Effector memory CD4-positive, alpha-beta T cell (primary cell): ENCODE measurements around the gene RASSF8.

Experiments used
- DNase-seq, 3 donors: peaks; one replicate each; pipeline ENCODE4 v3.0.0-alpha.2; 2020
- H3K27ac ChIP-seq: 2 replicates; pipeline ENCODE4 v1.7.0; 2013; ENCODE audit warnings: mild to moderate bottlenecking, low read length, moderate library complexity; ENCODE audit not compliant: insufficient read depth, poor library complexity, severe bottlenecking
- H3K27me3 ChIP-seq: replicated peaks from 2 replicates; pipeline ENCODE4 v1.7.0; 2013; ENCODE audit warnings: mild to moderate bottlenecking, low read length; ENCODE audit not compliant: insufficient read depth, control insufficient read depth, poor library complexity, severe bottlenecking
- H3K36me3 ChIP-seq: 2 replicates; pipeline ENCODE4 v1.7.0; 2013; ENCODE audit warnings: mild to moderate bottlenecking, low read length, moderate library complexity; ENCODE audit not compliant: control insufficient read depth, insufficient read depth
- H3K4me1 ChIP-seq: 2 replicates; pipeline ENCODE4 v1.7.0; 2013; ENCODE audit warnings: low read length, mild to moderate bottlenecking; ENCODE audit not compliant: control insufficient read depth, insufficient read depth, poor library complexity, severe bottlenecking
- H3K4me3 ChIP-seq: 2 replicates; pipeline ENCODE4 v1.7.0; 2013; ENCODE audit warnings: low read length, low read depth, mild to moderate bottlenecking; ENCODE audit not compliant: insufficient read depth, poor library complexity, severe bottlenecking
- H3K9me3 ChIP-seq: 2 replicates; pipeline ENCODE4 v1.7.0; 2013; ENCODE audit warnings: mild to moderate bottlenecking, low read length, moderate library complexity; ENCODE audit not compliant: control insufficient read depth

Gene RASSF8

DNA sequence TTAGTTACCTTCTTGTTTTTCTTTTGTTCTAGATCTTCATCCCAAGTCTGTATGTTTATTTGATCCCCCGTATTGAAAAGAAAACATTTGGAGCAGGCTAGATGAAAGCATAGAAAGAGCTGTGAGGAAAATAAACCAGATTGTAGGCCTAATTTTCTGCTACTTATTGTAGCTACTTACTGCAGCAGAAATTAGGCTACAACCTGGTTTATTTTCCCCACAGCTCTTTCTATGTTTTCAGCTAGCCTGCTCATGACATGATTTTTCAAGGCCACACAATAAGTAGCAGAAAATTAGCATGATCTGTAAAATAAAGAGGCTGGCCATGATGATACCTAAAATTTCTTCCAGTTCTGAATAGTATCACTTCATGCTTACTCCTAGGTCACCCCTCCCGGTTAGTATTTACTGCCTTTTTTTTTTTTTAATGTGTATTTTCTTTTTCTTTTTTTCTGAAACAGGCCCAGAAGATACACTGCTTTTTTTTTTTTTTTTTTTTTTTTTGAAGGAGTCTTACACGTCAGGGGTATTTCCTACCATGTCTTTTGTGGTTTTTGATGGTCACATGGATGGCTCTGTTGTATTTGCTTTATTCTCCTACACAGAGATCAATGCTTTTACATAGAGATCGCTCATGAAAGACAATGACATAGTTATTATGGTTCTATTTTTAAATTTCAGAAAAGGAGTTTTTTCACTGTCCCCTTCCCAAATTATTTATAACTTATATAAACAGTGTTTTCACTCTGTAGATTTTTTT is 134.0 kb downstream of the RASSF8 start:
- Histone ChIP-seq H3K36me3 (no peaks in the 10 kb centered on the region), H3K4me3 (no peak overlapping the region), H3K27me3 (no peaks in the 10 kb centered on the region), H3K4me1 (no peaks in the 10 kb centered on the region), H3K9me3 (no peaks in the 10 kb centered on the region), H3K27ac (no peak overlapping the region)
- DNase-seq, result no peak

DNA sequence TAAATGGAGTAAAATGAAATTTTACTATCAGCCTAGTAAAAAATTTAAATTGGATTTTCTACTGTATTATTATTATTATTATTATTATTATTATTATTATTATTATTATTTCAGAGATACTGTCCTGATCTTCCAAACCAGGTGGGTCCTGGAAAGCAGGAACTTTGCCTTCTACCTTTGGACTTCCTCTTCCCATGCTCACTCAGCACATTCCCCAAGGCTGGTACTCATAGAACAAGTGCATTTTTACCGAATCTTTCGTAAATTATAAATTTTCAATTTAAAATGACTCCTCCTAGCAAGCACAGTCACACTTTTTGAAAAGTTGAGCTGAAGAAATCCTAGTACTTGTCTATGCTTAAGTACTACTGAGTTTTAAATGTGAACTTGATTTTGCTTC is 136.7 kb downstream of the RASSF8 start:
- H3K36me3 ChIP-seq, result no peaks in the 10 kb centered on the region
- H3K27me3 ChIP-seq, result no peaks in the 10 kb centered on the region
- no peak overlapping the region for H3K27ac ChIP-seq
- no peak for DNase-seq
- no peaks in the 10 kb centered on the region for H3K4me1 ChIP-seq
- no peak overlapping the region for H3K4me3 ChIP-seq
- no peaks in the 10 kb centered on the region for H3K9me3 ChIP-seq

DNA sequence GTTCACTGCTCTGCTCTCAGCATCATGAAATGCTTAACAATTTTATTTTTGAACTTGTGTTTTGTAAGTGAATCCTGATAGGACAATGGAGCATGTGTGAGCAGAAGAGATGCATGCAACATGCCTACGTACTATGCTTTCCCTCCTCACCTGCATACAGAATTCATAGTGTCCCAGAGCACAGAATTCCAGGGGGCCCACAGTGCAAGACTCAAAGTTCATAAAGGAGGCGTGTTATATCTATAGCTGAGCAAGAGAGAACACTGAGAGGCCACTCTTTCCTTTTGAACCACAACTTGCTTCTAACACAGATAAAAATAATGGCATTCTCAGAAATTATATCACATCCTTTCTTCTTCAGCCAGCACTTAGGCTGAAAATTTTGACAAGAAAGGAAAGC is 137.6 kb downstream of the RASSF8 start:
- H3K27ac ChIP-seq, result no peak overlapping the region
- H3K4me3 ChIP-seq, result no peak overlapping the region
- H3K4me1 ChIP-seq, result no peaks in the 10 kb centered on the region
- H3K36me3 ChIP-seq, result no peaks in the 10 kb centered on the region
- no peaks in the 10 kb centered on the region for H3K9me3 ChIP-seq
- no peak for DNase-seq
- no peaks in the 10 kb centered on the region for H3K27me3 ChIP-seq

DNA sequence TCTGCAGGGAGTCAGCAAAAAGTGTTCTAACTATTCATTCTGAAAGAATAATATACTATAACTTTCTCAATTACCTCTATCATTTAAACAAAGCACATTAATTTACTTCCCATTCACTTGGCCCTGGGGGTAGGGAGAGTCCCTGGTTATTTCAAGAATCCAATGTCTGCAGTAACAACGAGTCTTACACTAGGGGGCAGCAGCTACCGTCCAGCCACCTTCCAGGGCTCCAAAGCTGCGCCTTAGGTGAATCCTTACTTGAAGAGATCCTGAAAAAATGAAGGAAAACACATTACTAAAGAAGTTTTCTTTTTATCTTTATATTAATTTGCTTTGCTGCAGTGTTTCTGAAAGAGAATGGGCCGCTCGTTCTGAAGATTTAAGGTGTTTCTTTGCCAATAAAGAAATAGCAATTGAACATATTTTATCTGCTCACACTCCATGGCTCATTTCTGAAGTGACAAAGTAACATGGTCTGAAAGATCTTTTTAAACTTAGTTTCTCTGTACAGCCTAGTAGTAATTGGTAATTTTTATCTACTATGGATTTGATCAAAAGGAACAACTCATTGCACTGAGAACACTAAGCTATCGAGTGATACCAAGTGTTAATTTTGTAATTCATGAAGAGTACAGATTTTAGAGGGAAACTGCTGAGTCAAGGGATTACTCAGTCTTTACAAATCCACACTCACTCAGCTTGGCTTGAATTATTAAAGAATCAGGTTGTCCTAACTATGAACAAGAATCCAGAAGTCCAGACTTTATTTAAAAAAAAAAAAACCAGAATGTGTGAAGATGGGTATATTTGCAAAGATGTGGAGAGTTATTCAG is 138.8 kb downstream of the RASSF8 start:
- H3K4me3 ChIP-seq, result no peak overlapping the region
- DNase-seq, result peak; percentile 7 to 24 (median 15)
- no peaks in the 10 kb centered on the region for H3K27me3 ChIP-seq
- no peaks in the 10 kb centered on the region for H3K9me3 ChIP-seq
- no peaks in the 10 kb centered on the region for H3K36me3 ChIP-seq
- no peaks in the 10 kb centered on the region for H3K4me1 ChIP-seq
- no peak overlapping the region for H3K27ac ChIP-seq

DNA sequence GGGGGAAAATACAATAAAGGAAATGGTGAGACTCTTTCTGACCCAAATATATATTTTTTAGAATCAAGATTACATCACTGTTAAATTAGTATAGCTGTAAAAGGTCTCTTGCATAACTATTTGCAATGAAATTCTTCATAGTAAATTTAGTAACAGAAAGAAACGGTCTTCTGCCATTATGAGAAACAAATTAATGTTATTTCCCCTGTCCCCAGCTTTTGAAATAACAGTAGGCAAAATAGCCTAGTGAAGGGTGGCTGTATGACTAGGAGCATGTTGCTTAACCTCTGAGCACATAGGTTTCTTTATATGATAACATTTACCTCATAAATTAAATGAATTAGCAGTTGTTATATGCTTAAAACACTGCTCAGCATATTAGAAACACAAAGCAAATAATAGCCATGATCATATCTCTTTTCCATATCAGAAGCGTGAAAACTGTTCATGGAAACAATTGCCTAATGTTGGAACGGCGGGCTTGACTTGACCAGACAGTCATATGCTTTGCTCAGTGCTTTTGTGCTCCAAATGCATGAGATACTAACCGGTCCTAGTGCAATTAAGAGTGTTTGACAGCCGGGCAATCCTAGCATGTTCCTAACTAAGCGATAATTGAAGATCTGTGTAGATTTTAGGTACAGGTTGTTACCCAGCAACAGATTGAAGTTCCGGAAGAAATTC is 142.3 kb downstream of the RASSF8 start:
- no peaks in the 10 kb centered on the region for H3K27me3 ChIP-seq
- no peak overlapping the region for H3K4me3 ChIP-seq
- no peak overlapping the region for H3K27ac ChIP-seq
- H3K4me1 ChIP-seq, result no peaks in the 10 kb centered on the region
- no peak for DNase-seq
- H3K36me3 ChIP-seq, result no peaks in the 10 kb centered on the region
- no peaks in the 10 kb centered on the region for H3K9me3 ChIP-seq

DNA sequence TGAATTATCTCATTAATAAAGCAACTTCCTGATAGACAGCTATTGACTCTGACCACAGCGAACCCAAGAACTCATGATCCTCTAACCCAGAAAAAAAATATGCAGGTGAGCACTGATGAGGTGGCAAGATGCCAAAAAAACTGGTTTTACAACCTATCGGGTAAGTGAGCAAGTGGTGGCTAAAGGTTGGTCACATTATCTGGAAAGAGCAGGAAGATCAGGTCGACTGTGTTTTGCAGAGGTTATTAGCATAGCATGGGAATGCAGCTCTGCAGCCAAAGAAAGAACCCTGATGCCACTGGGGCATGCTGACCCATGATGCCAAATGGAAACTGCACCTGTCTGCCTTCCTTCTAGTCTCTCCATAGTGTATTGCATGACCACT is 142.9 kb downstream of the RASSF8 start:
- DNase-seq, result no peak
- Histone ChIP-seq H3K4me3 (no peak overlapping the region), H3K27ac (no peak overlapping the region)

DNA sequence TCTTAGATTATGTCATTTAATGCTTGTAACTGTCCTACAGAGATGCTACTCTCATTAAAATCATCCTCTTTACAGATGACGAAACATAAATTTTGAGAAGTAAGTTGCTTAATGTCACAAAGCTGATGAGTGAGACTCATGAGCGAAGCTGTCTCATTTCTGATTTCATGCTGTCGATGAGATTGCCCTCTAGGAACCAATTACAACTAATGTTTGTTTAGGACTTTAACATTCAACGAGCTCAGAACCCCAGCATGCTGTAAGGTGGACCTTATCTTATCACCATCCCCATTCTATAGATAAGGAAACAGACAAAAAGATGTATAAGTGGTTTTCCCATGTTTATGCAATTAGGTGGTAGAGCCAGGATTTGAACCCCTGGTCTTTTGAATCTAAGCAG is 143.3 kb downstream of the RASSF8 start:
- Histone ChIP-seq H3K4me1 (no peaks in the 10 kb centered on the region), H3K9me3 (no peaks in the 10 kb centered on the region), H3K4me3 (no peak overlapping the region)

More for the DNA sequence above, 142.9 kb downstream of the RASSF8 start:
- Histone ChIP-seq H3K4me1 (no peaks in the 10 kb centered on the region), H3K9me3 (no peaks in the 10 kb centered on the region), H3K36me3 (no peaks in the 10 kb centered on the region), H3K27me3 (no peaks in the 10 kb centered on the region)

DNA sequence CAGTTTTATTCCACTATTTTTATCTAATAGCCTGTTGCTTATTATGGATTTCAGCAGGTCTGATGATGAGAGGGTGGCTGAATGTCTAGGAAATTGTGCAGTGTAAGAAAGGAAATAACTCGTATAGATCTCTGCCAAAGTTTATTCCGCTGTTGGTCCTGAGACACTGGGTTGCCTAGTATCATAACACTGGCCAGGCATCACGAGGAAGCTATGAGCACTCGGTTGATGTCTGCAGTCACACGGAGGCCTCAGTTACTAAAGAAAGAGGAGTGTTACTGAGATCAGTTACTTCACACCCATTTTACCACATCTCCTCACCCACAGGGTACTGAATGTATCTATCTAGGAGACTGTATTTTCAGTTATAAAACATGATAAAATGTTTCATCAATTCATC is 144.5 kb downstream of the RASSF8 start:
- Histone ChIP-seq H3K27ac (no peak overlapping the region), H3K27me3 (no peaks in the 10 kb centered on the region), H3K36me3 (no peaks in the 10 kb centered on the region), H3K4me1 (no peaks in the 10 kb centered on the region), H3K4me3 (no peak overlapping the region), H3K9me3 (no peaks in the 10 kb centered on the region)
- no peak for DNase-seq

More for the DNA sequence above, 143.3 kb downstream of the RASSF8 start:
- DNase-seq, result no peak
- Histone ChIP-seq H3K36me3 (no peaks in the 10 kb centered on the region), H3K27me3 (no peaks in the 10 kb centered on the region), H3K27ac (no peak overlapping the region)

DNA sequence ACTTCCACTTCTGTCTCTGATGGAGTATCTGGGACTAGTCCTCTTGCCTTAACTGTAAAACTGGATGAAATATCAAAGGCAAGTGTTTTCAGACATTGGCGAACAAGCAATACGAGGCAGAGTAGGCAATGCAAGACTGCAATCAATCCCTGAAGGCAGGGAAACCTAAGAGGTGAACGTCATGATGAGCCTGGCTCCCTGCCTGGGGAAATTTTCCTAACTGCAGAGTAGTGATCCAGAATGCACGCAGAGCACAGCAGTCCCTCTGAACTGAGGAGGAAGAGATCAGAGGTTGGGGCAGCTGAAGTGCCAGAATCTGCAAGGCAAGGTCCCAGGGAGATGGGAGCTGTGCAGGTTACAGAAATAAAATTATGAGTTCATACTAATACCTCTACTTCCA is 147.9 kb downstream of the RASSF8 start:
- H3K9me3 ChIP-seq, result no peaks in the 10 kb centered on the region
- H3K27me3 ChIP-seq, result no peaks in the 10 kb centered on the region
- H3K27ac ChIP-seq, result no peak overlapping the region
- no peak for DNase-seq
- H3K4me1 ChIP-seq, result no peaks in the 10 kb centered on the region
- no peaks in the 10 kb centered on the region for H3K36me3 ChIP-seq
- H3K4me3 ChIP-seq, result no peak overlapping the region

DNA sequence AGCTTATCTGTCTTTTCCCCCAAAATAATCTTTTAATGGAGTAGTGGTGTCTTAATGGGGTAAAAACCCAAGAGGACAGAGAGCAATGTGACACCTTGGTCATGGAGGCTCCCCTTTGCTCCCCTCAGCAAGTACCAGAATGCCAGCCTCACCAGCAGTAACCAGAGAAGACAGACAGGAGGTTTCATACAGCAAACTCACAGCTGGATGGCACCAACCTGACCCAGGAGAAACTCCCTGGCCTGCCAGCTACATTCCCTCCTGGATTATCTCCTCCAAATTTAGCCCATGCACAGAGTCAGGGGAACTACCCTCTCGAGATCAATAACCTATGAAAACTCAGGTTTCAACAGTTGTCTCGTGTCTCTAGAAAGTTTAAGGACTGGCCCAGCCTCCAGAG is 150.4 kb downstream of the RASSF8 start:
- no peak overlapping the region for H3K27ac ChIP-seq
- no peaks in the 10 kb centered on the region for H3K36me3 ChIP-seq
- no peak overlapping the region for H3K4me3 ChIP-seq
- H3K9me3 ChIP-seq, result no peaks in the 10 kb centered on the region
- DNase-seq, result no peak
- H3K27me3 ChIP-seq, result no peaks in the 10 kb centered on the region
- peaks cover 2% of the 10 kb centered on the region for H3K4me1 ChIP-seq
